Uterus (tissue), 2 donors: ENCODE data around the gene RNF175.

Experiments used
- POLR2A ChIP-seq, 2 donors: fragments of 450-650 bp; IDR thresholded peaks; one replicate each; pipeline ENCODE4 v1.6.1; 2016; ENCODE audit warnings: antibody characterized with exemption in 2 of 2, mild to moderate bottlenecking in 1 of 2, moderate library complexity in 1 of 2
- TF ChIP-seq, protein P1 (sequence below), 4 experiments: fragments of 200-600 bp in 2 of 4; fragments of 450-650 bp in 2 of 4; sonication (generic) in 2 of 4; IDR thresholded peaks; one replicate each; pipeline ENCODE4 v1.5.1; 2016 to 2019; ENCODE audit warnings: antibody characterized with exemption in 4 of 4, mild to moderate bottlenecking in 2 of 4, moderate library complexity in 1 of 4

DNA sequence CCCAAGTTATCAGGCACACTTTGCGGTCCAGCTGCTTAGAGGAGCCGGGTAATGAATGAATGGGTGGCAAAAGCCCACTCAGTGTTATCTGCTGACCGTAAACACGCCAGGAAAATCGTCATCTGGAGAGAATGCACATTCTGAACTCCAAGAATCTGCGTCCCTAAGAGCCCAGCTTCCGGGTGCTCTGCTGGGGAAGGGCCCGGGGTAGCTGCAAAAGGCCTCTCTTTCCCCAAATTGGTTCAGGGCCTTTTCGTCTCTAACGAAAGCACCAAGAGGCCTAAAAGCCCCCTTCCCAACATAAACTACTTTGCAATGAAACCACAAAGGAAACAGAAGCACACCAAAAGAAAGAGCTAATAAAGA lies 30.7 kb upstream of the RNF175 start:
- no peak for TF ChIP-seq POLR2A (IDR thresholded peaks at IDR 0.05)
- TF ChIP-seq, protein P1, sequence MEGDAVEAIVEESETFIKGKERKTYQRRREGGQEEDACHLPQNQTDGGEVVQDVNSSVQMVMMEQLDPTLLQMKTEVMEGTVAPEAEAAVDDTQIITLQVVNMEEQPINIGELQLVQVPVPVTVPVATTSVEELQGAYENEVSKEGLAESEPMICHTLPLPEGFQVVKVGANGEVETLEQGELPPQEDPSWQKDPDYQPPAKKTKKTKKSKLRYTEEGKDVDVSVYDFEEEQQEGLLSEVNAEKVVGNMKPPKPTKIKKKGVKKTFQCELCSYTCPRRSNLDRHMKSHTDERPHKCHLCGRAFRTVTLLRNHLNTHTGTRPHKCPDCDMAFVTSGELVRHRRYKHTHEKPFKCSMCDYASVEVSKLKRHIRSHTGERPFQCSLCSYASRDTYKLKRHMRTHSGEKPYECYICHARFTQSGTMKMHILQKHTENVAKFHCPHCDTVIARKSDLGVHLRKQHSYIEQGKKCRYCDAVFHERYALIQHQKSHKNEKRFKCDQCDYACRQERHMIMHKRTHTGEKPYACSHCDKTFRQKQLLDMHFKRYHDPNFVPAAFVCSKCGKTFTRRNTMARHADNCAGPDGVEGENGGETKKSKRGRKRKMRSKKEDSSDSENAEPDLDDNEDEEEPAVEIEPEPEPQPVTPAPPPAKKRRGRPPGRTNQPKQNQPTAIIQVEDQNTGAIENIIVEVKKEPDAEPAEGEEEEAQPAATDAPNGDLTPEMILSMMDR (IDR thresholded peaks at IDR 0.05) = no peak
